ENCODE results near the gene CLEC16A. TPM values are rescaled to one million over a fixed set of nuclear protein-coding genes. Genes with fewer than 3 reads are reported as not detected.
A peak's percentile ranks its signal among the peaks of the same experiment; 100 is the strongest.

The CLEC16A gene
- total and polyA plus RNA-seq, 7 experiments from 2014 or later: 14.7 to 38.2 (median 31.8) TPM

DNA sequence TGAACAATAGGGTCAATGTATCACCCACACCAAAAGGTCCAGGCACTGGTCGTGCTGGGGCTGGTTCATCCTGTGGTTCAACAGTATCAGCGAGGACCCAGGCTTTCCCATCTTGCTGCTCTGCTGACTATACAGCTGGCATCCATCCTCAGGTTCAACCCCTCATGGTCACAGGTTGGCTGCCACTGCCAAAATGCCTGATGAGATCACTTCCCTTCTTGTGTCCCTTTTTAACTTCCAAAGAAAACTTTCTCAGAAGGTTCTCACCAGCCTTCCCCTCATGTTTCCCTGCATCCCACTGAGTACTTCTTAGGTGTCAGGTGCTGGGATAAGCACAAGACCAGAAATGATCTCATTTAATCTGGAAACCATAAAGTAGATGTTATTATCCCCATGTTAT lies 25.7 kb downstream of the CLEC16A start:
- intact Hi-C loops (cut with micrococcal nuclease): loop anchor here in 1 of 2 donors (2.0 kb wide), 1 partner anchor 17 kb away; no protein-coding TSS in a partner anchor
- DNase-seq: no peak
- peaks cover 11 to 76% (median 25%) of the 10 kb centered on the region in 7 donors for H3K4me1 Mint-ChIP-seq
- H3K27me3 Mint-ChIP-seq: no peaks in the 10 kb centered on the region
- peaks cover 7 to 46% (median 20%) of the 10 kb centered on the region in 5 donors for H3K36me3 Mint-ChIP-seq
- peaks cover 0 to 45% (median 0%) of the 10 kb centered on the region in 3 experiments for H3K36me3 ChIP-seq (ENCODE audit: control insufficient read depth in 2 of 3, insufficient read depth in 3 of 3, low read length in 3 of 3)
- no peaks in the 10 kb centered on the region for H3K9me3 ChIP-seq (ENCODE audit: control insufficient read depth in 2 of 3, low read length in 3 of 3)
- H3K27ac Mint-ChIP-seq: peak overlapping the region in 1 of 9 donors; percentile 2
- POLR2A ChIA-PET: interaction anchor here (0.6 to 1.1 kb wide), 2 partner anchors 385 to 945 kb away, joined by 3 read pairs; no protein-coding TSS in a partner anchor
- H3K27ac ChIP-seq (ENCODE audit: low read depth, low read length): no peak overlapping the region
- CTCF ChIA-PET: interaction anchor here (1.3 to 6.4 kb wide), 4 partner anchors 286 to 388 kb away, joined by 7 to 29 read pairs (median 14); partner anchors contain the start of gene SOCS1
- no peak overlapping the region for H3K4me3 Mint-ChIP-seq
- H3K4me3 ChIP-seq (ENCODE audit: low read length): no peak overlapping the region
- no peak for ATAC-seq
- H3K4me1 ChIP-seq (ENCODE audit: control insufficient read depth in 2 of 2, insufficient read depth in 2 of 2, low read length in 2 of 2): peaks cover 4 to 7% of the 10 kb centered on the region in 2 donors
- no peaks in the 10 kb centered on the region for H3K27me3 ChIP-seq (ENCODE audit: control insufficient read depth in 2 of 2, insufficient read depth in 2 of 2, low read length in 2 of 2)
- no peaks in the 10 kb centered on the region for H3K9me3 Mint-ChIP-seq

DNA sequence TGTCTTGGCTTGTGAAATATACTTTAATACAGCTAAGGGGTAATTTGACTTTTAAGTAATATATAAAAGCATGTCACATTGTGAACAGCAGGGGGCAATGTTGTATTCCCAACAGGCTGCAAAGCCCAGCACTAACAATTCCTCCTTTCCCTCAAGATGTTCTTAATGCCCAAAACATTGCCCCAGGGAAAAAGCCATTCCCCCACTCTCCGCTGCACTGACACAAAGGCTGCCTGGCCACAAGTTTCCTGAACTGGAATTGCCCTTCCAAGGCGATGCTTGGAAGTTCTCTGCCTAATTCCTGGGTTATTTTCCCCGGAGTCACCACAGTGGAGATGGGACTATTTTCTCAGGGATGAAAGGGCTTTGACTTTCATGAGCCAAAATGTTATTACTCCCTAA lies 27.2 kb downstream of the CLEC16A start:
- POLR2A ChIA-PET: interaction anchor here (1.4 to 2.9 kb wide), 2 partner anchors 284 to 385 kb away, joined by 6 to 17 read pairs; partner anchors contain the start of gene SOCS1
- H3K27ac ChIP-seq (ENCODE audit: low read depth, low read length): no peak overlapping the region
- no peaks in the 10 kb centered on the region for H3K27me3 ChIP-seq (ENCODE audit: control insufficient read depth in 2 of 2, insufficient read depth in 2 of 2, low read length in 2 of 2)
- no peaks in the 10 kb centered on the region for H3K4me1 ChIP-seq (ENCODE audit: control insufficient read depth in 2 of 2, insufficient read depth in 2 of 2, low read length in 2 of 2)
- H3K9me3 ChIP-seq (ENCODE audit: control insufficient read depth in 2 of 3, low read length in 3 of 3): no peaks in the 10 kb centered on the region
- H3K4me3 Mint-ChIP-seq: peak overlapping the region in 1 of 10 donors; percentile 60
- intact Hi-C loops (cut with micrococcal nuclease): loop anchor here (1.0 to 2.0 kb wide), 4 partner anchors 15 to 385 kb away; no protein-coding TSS in a partner anchor
- H3K4me3 ChIP-seq (ENCODE audit: low read length): no peak overlapping the region
- H3K4me1 Mint-ChIP-seq: peaks cover 6 to 70% (median 15%) of the 10 kb centered on the region in 7 donors
- CTCF ChIA-PET: interaction anchor here (0.6 to 6.4 kb wide), 11 partner anchors 9 to 401 kb away, joined by 3 to 29 read pairs (median 4); partner anchors contain the start of gene SOCS1
- peaks cover 7 to 38% (median 14%) of the 10 kb centered on the region in 5 donors for H3K36me3 Mint-ChIP-seq
- H3K27ac Mint-ChIP-seq: peak overlapping the region in 3 of 9 donors; percentile 18 to 49 (median 42)
- no peaks in the 10 kb centered on the region for H3K27me3 Mint-ChIP-seq
- DNase-seq (peak in 6 of 9 donors; percentile 15 to 56 (median 46)), ATAC-seq (peak; percentile 62)
- no peaks in the 10 kb centered on the region for H3K9me3 Mint-ChIP-seq
- H3K36me3 ChIP-seq (ENCODE audit: control insufficient read depth in 2 of 3, insufficient read depth in 3 of 3, low read length in 3 of 3): peaks cover 0 to 40% (median 0%) of the 10 kb centered on the region in 3 experiments

DNA sequence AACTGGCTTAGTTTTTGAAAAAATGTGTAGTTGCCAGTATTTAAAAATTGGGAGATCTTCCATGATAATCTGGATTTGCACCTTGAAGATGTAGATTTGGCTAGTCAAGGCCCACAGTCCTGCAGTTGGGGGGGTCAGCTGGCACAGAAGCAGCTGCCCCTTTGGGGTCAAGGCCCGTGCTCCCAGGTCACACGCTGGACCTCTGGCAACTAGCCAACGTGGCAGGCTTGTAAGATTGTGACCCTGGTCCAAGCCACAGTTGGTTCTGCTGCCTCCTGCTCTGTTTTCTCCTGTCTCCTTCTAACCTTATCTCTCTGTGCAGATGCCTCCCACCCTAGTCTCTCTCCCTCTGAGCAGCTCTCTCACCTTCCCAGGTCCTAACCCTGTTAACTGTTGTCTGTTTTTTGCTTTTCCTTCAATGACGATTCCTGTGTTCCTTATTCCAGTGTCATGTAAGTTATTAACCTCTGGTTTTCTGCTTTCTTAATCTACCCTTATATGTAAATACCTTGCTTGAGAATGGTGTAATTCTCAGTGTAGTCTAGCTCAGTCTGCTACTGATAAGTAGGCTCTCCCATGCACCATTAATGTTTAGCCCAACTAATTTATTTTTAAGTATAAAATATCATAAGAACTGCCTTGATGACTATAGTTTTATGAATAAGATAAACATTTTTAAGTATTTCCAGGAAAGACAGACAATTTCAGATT lies 27.9 kb downstream of the CLEC16A start:
- peaks cover 6 to 70% (median 17%) of the 10 kb centered on the region in 7 donors for H3K4me1 Mint-ChIP-seq
- Histone ChIP-seq H3K9me3 (ENCODE audit: control insufficient read depth in 2 of 3, low read length in 3 of 3) (no peaks in the 10 kb centered on the region), H3K27ac (ENCODE audit: low read depth, low read length) (no peak overlapping the region), H3K27me3 (ENCODE audit: control insufficient read depth in 2 of 2, insufficient read depth in 2 of 2, low read length in 2 of 2) (no peaks in the 10 kb centered on the region), H3K36me3 (ENCODE audit: control insufficient read depth in 2 of 3, insufficient read depth in 3 of 3, low read length in 3 of 3) (peaks cover 0 to 33% (median 0%) of the 10 kb centered on the region in 3 experiments), H3K4me3 (ENCODE audit: low read length) (no peak overlapping the region), H3K4me1 (ENCODE audit: control insufficient read depth in 2 of 2, insufficient read depth in 2 of 2, low read length in 2 of 2) (peaks cover 0 to 2% of the 10 kb centered on the region in 2 donors)
- ChIA-PET CTCF (interaction anchor here (1.2 to 6.4 kb wide), 4 partner anchors 8 to 383 kb away, joined by 5 to 29 read pairs (median 16); partner anchors contain the start of gene SOCS1), POLR2A (interaction anchor here (1.4 to 2.9 kb wide), 2 partner anchors 284 to 384 kb away, joined by 6 to 17 read pairs; partner anchors contain the start of gene SOCS1)
- ATAC-seq (no peak), DNase-seq (no peak)
- H3K27me3 Mint-ChIP-seq: no peaks in the 10 kb centered on the region
- intact Hi-C loops (cut with micrococcal nuclease): loop anchor here in 1 of 2 donors (1.0 to 2.0 kb wide), 3 partner anchors 17 to 383 kb away; no protein-coding TSS in a partner anchor
- no peaks in the 10 kb centered on the region for H3K9me3 Mint-ChIP-seq
- peak overlapping the region in 2 of 10 donors; percentile 42 to 79 for H3K4me3 Mint-ChIP-seq
- H3K36me3 Mint-ChIP-seq: peaks cover 7 to 36% (median 14%) of the 10 kb centered on the region in 5 donors
- peak overlapping the region in 4 of 9 donors; percentile 33 to 84 (median 68) for H3K27ac Mint-ChIP-seq

DNA sequence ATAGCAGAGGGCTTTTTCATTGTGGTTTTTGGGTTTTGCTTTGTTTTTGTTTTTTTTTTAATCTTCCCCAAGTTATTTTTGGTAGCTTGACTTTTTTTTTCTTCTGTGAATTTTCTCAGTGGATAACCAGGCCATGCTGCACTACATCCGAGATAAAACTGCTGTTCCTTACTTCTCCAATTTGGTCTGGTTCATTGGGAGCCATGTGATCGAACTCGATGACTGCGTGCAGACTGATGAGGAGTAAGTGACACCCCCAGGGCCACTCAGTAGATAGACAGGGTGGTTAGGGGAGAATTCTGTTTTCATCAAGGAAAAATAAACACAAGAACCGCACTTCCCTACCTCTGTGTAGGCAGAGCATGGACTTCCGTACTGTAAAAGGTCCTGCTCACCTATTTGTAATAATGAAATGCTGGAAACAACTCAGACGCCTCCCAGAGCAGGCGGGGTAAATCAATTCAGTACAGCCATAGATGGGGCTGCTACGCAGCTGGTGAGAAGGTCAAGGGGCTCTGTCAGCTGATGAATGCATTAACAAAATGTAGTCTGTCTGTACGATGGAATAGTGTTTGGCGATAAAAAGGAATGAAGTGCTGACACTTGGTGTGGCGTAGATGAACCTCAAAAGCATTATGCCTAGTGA lies 28.6 kb downstream of the CLEC16A start:
- H3K4me3 Mint-ChIP-seq: peak overlapping the region in 3 of 10 donors; percentile 42 to 74 (median 48)
- ChIA-PET POLR2A (interaction anchor here (2.9 kb wide), 1 partner anchor 283 kb away, joined by 17 read pairs; the partner anchor contains the start of gene SOCS1), CTCF (interaction anchor here (0.6 to 6.4 kb wide), 6 partner anchors 9 to 382 kb away, joined by 3 to 29 read pairs (median 8); partner anchors contain the start of gene SOCS1)
- no peaks in the 10 kb centered on the region for H3K9me3 ChIP-seq (ENCODE audit: control insufficient read depth in 2 of 3, low read length in 3 of 3)
- ATAC-seq (no peak), DNase-seq (no peak)
- peaks cover 9 to 76% (median 24%) of the 10 kb centered on the region in 7 donors for H3K4me1 Mint-ChIP-seq
- H3K36me3 Mint-ChIP-seq: peaks cover 7 to 40% (median 19%) of the 10 kb centered on the region in 5 donors
- no peak overlapping the region for H3K4me3 ChIP-seq (ENCODE audit: low read length)
- H3K27ac Mint-ChIP-seq: peak overlapping the region in 2 of 9 donors; percentile 66 to 76
- peaks cover 0 to 36% (median 0%) of the 10 kb centered on the region in 3 experiments for H3K36me3 ChIP-seq (ENCODE audit: control insufficient read depth in 2 of 3, insufficient read depth in 3 of 3, low read length in 3 of 3)
- H3K27ac ChIP-seq (ENCODE audit: low read depth, low read length): no peak overlapping the region
- intact Hi-C loops (cut with micrococcal nuclease): loop anchor here in 1 of 2 donors (1.0 to 2.0 kb wide), 3 partner anchors 16 to 382 kb away; no protein-coding TSS in a partner anchor
- peaks cover 0 to 1% (median 0%) of the 10 kb centered on the region in 11 donors for H3K9me3 Mint-ChIP-seq
- no peaks in the 10 kb centered on the region for H3K27me3 ChIP-seq (ENCODE audit: control insufficient read depth in 2 of 2, insufficient read depth in 2 of 2, low read length in 2 of 2)
- H3K27me3 Mint-ChIP-seq: no peaks in the 10 kb centered on the region
- peaks cover 0 to 9% of the 10 kb centered on the region in 2 donors for H3K4me1 ChIP-seq (ENCODE audit: control insufficient read depth in 2 of 2, insufficient read depth in 2 of 2, low read length in 2 of 2)

DNA sequence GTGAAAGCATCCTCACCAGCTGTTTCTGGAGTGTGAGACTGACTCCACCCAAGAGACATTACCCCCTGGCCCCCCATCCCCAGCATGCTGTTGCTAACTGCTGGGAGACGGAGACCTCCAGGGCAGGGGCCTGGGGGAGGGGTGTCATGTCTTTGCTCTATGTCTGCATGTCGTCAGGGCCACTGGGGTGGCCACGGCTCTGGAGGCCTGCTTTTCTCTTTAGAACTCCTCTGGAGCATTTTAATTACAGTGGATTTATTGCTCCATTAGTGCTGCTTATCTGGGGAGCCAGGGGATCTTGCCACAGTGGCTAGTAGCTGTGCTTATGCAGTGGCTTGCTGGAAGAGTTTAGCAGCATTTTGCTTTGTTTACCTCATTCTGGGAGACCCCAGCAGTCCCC lies 32.3 kb downstream of the CLEC16A start:
- no peak overlapping the region for H3K4me3 Mint-ChIP-seq
- H3K27ac ChIP-seq (ENCODE audit: low read depth, low read length): no peak overlapping the region
- peaks cover 0 to 1% (median 0%) of the 10 kb centered on the region in 11 donors for H3K9me3 Mint-ChIP-seq
- peaks cover 9 to 74% (median 23%) of the 10 kb centered on the region in 7 donors for H3K4me1 Mint-ChIP-seq
- H3K4me1 ChIP-seq (ENCODE audit: control insufficient read depth in 2 of 2, insufficient read depth in 2 of 2, low read length in 2 of 2): peaks cover 0 to 10% of the 10 kb centered on the region in 2 donors
- CTCF ChIA-PET: interaction anchor here (0.6 kb wide), 1 partner anchor 420 kb away, joined by 3 read pairs; no protein-coding TSS in a partner anchor
- no peaks in the 10 kb centered on the region for H3K27me3 Mint-ChIP-seq
- H3K36me3 ChIP-seq (ENCODE audit: control insufficient read depth in 2 of 3, insufficient read depth in 3 of 3, low read length in 3 of 3): peaks cover 0 to 42% (median 0%) of the 10 kb centered on the region in 3 experiments
- H3K4me3 ChIP-seq (ENCODE audit: low read length): no peak overlapping the region
- no peaks in the 10 kb centered on the region for H3K9me3 ChIP-seq (ENCODE audit: control insufficient read depth in 2 of 3, low read length in 3 of 3)
- no peak for DNase-seq
- H3K27ac Mint-ChIP-seq: peak overlapping the region in 2 of 9 donors; percentile 28 to 59
- H3K36me3 Mint-ChIP-seq: peaks cover 7 to 48% (median 21%) of the 10 kb centered on the region in 5 donors
- no peaks in the 10 kb centered on the region for H3K27me3 ChIP-seq (ENCODE audit: control insufficient read depth in 2 of 2, insufficient read depth in 2 of 2, low read length in 2 of 2)
- POLR2A ChIA-PET: no interaction called here
- intact Hi-C loops (cut with micrococcal nuclease): no loop called here
- no peak for ATAC-seq

DNA sequence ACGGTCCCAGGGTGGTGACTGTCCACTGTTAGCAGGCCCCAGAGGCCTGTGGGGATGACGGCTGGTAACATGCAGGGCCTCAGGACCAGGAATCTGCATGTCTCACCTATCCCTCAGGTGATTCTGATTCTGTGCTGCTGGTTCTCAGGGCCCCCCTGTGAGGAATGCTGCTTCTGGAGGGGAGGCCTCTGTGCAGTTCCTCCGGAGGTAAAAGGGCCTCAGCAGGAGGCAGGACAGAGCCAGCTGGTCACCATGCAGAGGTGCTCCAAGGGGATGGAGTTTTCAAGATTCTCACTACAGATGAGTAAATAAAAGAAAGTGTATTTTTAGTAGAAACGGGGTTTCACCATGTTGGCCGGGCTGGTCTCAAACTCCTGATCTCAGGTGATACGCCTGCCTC lies 33.8 kb downstream of the CLEC16A start:
- CTCF ChIA-PET: no interaction called here
- Mint-ChIP-seq H3K4me3 (peak overlapping the region in 1 of 10 donors; percentile 46), H3K36me3 (peaks cover 6 to 41% (median 18%) of the 10 kb centered on the region in 5 donors), H3K9me3 (peaks cover 0 to 1% (median 0%) of the 10 kb centered on the region in 11 donors), H3K4me1 (peaks cover 6 to 75% (median 11%) of the 10 kb centered on the region in 7 donors), H3K27ac (peak overlapping the region in 4 of 9 donors; percentile 1 to 83 (median 38)), H3K27me3 (no peaks in the 10 kb centered on the region)
- POLR2A ChIA-PET: no interaction called here
- DNase-seq: no peak
- Histone ChIP-seq H3K27me3 (ENCODE audit: control insufficient read depth in 2 of 2, insufficient read depth in 2 of 2, low read length in 2 of 2) (no peaks in the 10 kb centered on the region), H3K9me3 (ENCODE audit: control insufficient read depth in 2 of 3, low read length in 3 of 3) (no peaks in the 10 kb centered on the region), H3K4me3 (ENCODE audit: low read length) (no peak overlapping the region), H3K27ac (ENCODE audit: low read depth, low read length) (no peak overlapping the region), H3K36me3 (ENCODE audit: control insufficient read depth in 2 of 3, insufficient read depth in 3 of 3, low read length in 3 of 3) (peaks cover 0 to 38% (median 0%) of the 10 kb centered on the region in 3 experiments), H3K4me1 (ENCODE audit: control insufficient read depth in 2 of 2, insufficient read depth in 2 of 2, low read length in 2 of 2) (peaks cover 0 to 10% of the 10 kb centered on the region in 2 donors)
- intact Hi-C loops (cut with micrococcal nuclease): no loop called here
- no peak for ATAC-seq
